NOMO-1 (cell line): ENCODE measurements around the gene PMEPA1.

Experiments used
- DNase-seq, 2 experiments: peaks; one replicate each; lab custom pipeline; 2025; ENCODE audit not compliant: unreplicated experiment in 2 of 2; lab: John Stamatoyannopoulos, UW

Gene PMEPA1

GRCh38 chr20:57663681-57664451 is 45.9 kb downstream of the PMEPA1 start:
- no peak for DNase-seq

GRCh38 chr20:57663241-57663640 is 46.6 kb downstream of the PMEPA1 start:
- no peak for DNase-seq

- DNase-seq = no peak
Measured at GRCh38 chr20:57662456-57663240, 47.2 kb downstream of the PMEPA1 start.

GRCh38 chr20:57661746-57662455 is 47.9 kb downstream of the PMEPA1 start:
- DNase-seq = no peak

GRCh38 chr20:57660922-57661745 is 48.7 kb downstream of the PMEPA1 start:
- DNase-seq = no peak

GRCh38 chr20:57660181-57660921 is 49.5 kb downstream of the PMEPA1 start:
- no peak for DNase-seq

GRCh38 chr20:57659517-57660180 is 50.2 kb downstream of the PMEPA1 start:
- no peak for DNase-seq

- DNase-seq = no peak
Measured at GRCh38 chr20:57658833-57659516, 50.8 kb downstream of the PMEPA1 start.

- DNase-seq = no peak
Measured at GRCh38 chr20:57658447-57658832, 51.4 kb downstream of the PMEPA1 start.

- DNase-seq = no peak
Measured at GRCh38 chr20:57657535-57658446, 52.0 kb downstream of the PMEPA1 start.

- DNase-seq = no peak
Measured at GRCh38 chr20:57656821-57657534, 52.8 kb downstream of the PMEPA1 start.

- DNase-seq = no peak
Measured at GRCh38 chr20:57656252-57656820, 53.5 kb downstream of the PMEPA1 start.

GRCh38 chr20:57655809-57656155 is 54.0 kb downstream of the PMEPA1 start:
- DNase-seq = no peak

- DNase-seq = no peak
Measured at GRCh38 chr20:57654998-57655808, 54.6 kb downstream of the PMEPA1 start.

GRCh38 chr20:57654363-57654997 is 55.3 kb downstream of the PMEPA1 start:
- peak in 1 of 2 experiments; percentile 50 for DNase-seq

GRCh38 chr20:57653910-57654309 is 55.9 kb downstream of the PMEPA1 start:
- DNase-seq = no peak
